Stimulated activated CD4-positive, alpha-beta T cell treated with anti-CD3 and anti-CD28 coated beads, Interleukin-12 subunit alpha, Interleukin-12 subunit beta, amount 100 ng/mL, for 48 hours (primary cell): ENCODE measurements around the gene SLC22A23.

Experiments used
- DNase-seq, 3 donors: peaks; one replicate each; pipeline ENCODE4 v3.0.0-alpha.2; 2020; ENCODE audit warnings: low read depth in 2 of 3, low spot score in 1 of 3

Gene SLC22A23, protein sequence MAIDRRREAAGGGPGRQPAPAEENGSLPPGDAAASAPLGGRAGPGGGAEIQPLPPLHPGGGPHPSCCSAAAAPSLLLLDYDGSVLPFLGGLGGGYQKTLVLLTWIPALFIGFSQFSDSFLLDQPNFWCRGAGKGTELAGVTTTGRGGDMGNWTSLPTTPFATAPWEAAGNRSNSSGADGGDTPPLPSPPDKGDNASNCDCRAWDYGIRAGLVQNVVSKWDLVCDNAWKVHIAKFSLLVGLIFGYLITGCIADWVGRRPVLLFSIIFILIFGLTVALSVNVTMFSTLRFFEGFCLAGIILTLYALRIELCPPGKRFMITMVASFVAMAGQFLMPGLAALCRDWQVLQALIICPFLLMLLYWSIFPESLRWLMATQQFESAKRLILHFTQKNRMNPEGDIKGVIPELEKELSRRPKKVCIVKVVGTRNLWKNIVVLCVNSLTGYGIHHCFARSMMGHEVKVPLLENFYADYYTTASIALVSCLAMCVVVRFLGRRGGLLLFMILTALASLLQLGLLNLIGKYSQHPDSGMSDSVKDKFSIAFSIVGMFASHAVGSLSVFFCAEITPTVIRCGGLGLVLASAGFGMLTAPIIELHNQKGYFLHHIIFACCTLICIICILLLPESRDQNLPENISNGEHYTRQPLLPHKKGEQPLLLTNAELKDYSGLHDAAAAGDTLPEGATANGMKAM

GRCh38 chr6:3456898-3457709, at the start of gene SLC22A23:
TSS of gene SLC22A23 (minus strand) at chr6:3457050. CDS start at chr6:3456559, 491 bp downstream.
- peak; percentile 29 to 53 (median 47) for DNase-seq

- DNase-seq = no peak
These were observed 49.4 kb upstream of the SLC22A23 start for GRCh38 chr6:3506200-3506599.

- DNase-seq = no peak
These were observed 48.3 kb upstream of the SLC22A23 start for GRCh38 chr6:3504938-3505805.

- no peak for DNase-seq
These were observed 47.5 kb upstream of the SLC22A23 start for GRCh38 chr6:3504354-3504753.

GRCh38 chr6:3501826-3502500, 45.1 kb upstream of the SLC22A23 start:
- DNase-seq = no peak

- DNase-seq = no peak
These were observed 43.6 kb upstream of the SLC22A23 start for GRCh38 chr6:3500262-3501014.

DNA sequence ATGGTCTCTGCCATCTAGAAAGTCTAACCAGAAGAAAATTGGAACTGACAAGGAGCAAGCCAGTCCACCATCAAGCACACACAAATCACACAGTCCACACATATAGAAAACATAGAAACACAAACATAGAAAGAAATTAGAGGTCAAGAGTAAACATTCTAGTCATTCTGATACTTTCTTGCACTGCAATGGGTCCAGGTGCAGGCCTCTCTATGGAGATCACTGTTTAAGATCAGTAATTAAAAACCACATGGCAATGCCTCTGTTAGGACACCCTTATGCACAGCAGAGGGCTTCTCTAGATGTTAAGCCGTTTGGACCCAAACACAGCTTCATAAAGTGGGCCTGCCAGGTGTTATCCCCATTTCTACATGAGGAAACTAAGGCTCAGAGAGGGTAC, 42.8 kb upstream of the SLC22A23 start:
- no peak for DNase-seq

GRCh38 chr6:3496395-3496794, 39.5 kb upstream of the SLC22A23 start:
- DNase-seq = no peak

DNA sequence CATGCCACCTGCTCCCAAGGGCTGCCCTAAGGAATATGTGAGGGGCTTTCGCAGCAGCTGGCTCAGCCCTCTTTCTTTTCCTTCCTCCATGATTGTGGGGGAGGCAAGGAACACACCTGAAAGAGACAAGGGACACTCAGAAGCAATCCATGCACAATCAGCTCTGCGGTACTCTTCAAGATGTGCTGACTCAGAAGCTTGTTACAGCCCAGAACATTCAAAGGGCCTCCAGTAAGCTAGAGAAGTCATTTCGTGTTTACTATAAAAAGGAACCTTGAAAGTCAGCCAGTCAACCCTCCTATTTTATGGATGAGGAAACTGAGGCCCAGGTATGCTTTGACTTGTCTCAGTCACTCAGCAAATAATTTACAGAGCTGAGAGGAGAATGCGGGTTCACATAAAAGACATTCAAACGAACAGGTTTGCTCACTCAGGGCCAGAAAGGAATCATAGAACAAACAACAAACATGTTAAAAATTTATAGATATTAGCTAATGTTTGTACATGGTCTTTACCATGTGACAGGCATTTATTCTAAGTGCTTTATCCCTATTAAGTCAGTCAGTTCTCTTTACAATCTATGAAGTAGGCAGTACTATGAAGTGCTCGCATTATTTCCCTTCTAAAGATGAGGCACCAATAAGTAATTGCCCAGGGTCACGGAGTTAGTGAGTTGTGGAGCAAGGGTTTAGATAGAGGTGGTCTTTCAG, 37.7 kb upstream of the SLC22A23 start:
- DNase-seq = no peak

GRCh38 chr6:3490625-3490980, 33.8 kb upstream of the SLC22A23 start:
- DNase-seq = no peak

- DNase-seq = no peak
These were observed 33.2 kb upstream of the SLC22A23 start for GRCh38 chr6:3489961-3490624.

- DNase-seq = no peak
These were observed 32.3 kb upstream of the SLC22A23 start for GRCh38 chr6:3489027-3489757.

GRCh38 chr6:3484946-3485345, 28.1 kb upstream of the SLC22A23 start:
- no peak for DNase-seq

DNA sequence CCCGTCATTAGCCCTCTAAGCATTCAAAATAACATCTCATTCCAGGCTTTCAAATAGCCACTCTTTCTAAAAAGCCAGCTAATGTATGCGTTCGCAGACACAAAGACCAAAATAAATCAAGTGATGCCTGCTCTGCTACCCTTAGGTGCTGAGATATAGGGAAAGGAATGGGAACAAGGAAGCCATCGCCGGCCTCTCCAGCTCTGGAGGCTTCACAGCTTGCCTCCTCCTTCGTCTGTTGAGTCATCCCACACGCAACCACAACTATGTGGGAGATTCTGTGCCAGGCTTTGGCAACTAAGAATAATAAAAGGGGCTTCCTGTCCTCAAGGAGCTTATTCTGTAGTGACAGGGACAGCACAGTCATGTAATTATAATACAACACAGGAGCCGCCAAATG, 27.3 kb upstream of the SLC22A23 start:
- no peak for DNase-seq

- no peak for DNase-seq
These were observed 26.8 kb upstream of the SLC22A23 start for GRCh38 chr6:3483675-3484074.

DNA sequence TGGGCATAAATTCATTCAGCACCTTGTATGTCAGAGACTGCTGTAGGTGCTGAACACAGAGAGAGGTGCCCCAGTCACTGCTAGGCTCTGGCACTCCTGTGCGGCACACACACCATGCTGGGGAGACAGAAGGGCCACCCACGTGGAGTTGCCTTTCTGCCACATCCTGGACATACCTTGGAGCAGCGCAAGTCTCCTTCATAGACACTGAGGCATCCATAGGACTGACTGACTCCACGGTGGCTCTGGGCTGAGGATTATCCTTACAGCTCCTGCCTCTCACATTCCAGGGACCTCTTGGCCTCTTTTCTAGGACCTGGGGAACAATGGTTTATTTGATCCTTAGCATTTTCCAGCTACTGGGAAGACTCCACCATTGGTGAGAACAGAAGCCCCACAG, 26.0 kb upstream of the SLC22A23 start:
- no peak for DNase-seq

- DNase-seq = no peak
These were observed 24.8 kb upstream of the SLC22A23 start for GRCh38 chr6:3481640-3482039.

GRCh38 chr6:3480009-3480408, 23.2 kb upstream of the SLC22A23 start:
- no peak for DNase-seq
